K562 (cell line): Measurements from ENCODE around the gene RASD2. TPM values are rescaled to one million over a fixed set of nuclear protein-coding genes. Genes with fewer than 3 reads are reported as not detected.

Experiments
- ELF1 ChIP-seq: fragments of 200-800 bp; sonication (Bioruptor generic); IDR thresholded peaks from 2 replicates; pipeline ENCODE4 v1.6.1; 2016; ENCODE audit warnings: missing genetic modification characterization, missing compliant biosample characterization
- NCOA2 ChIP-seq, 2 experiments: fragments of 450-650 bp; IDR thresholded peaks; 2 replicates each; pipeline ENCODE4 v1.6.1; 2018; ENCODE audit warnings: mild to moderate bottlenecking in 2 of 2, moderate library complexity in 1 of 2; ENCODE audit not compliant: partially characterized antibody in 2 of 2
- NELFE ChIP-seq: IDR thresholded peaks from 2 replicates; pipeline ENCODE4 v1.6.1; 2011; ENCODE audit warnings: mild to moderate bottlenecking; ENCODE audit not compliant: insufficient read depth, insufficient read length
- NFXL1 ChIP-seq: fragments of 450-650 bp; formaldehyde crosslinking; IDR thresholded peaks from 2 replicates; pipeline ENCODE4 v1.4.0; 2021; ENCODE audit warnings: mild to moderate bottlenecking
- PML ChIP-seq: IDR thresholded peaks from 2 replicates; pipeline ENCODE4 v1.6.1; 2012; ENCODE audit warnings: low read length, inconsistent platforms
- TCF7L2 ChIP-seq: fragments of 150-350 bp; IDR thresholded peaks from 2 replicates; pipeline ENCODE4 v1.6.1; 2016; ENCODE audit warnings: low read depth, mild to moderate bottlenecking, low read length, moderate library complexity
- THRAP3 ChIP-seq: fragments of 450-650 bp; IDR thresholded peaks from 2 replicates; pipeline ENCODE4 v1.6.1; 2016; ENCODE audit warnings: mild to moderate bottlenecking, inconsistent platforms, borderline replicate concordance
- ZNF134 ChIP-seq: fragments of 250-450 bp; sonication (Bioruptor Pico); conservative IDR thresholded peaks from 2 replicates; pipeline ENCODE4 v1.4.0; 2020
- ZNF586 ChIP-seq: fragments of 450-650 bp; formaldehyde crosslinking; conservative IDR thresholded peaks from 2 replicates; pipeline ENCODE4 v1.4.0; 2020; ENCODE audit warnings: mild to moderate bottlenecking, moderate library complexity
- ZNF79 ChIP-seq: fragments of 250-450 bp; sonication (Bioruptor Pico); IDR thresholded peaks from 2 replicates; pipeline ENCODE4 v1.4.0; 2020; ENCODE audit warnings: low read depth, mild to moderate bottlenecking, moderate library complexity
- ZSCAN32 ChIP-seq: fragments of 450-650 bp; formaldehyde crosslinking; IDR thresholded peaks from 2 replicates; pipeline ENCODE4 v1.4.0; 2020; ENCODE audit warnings: mild to moderate bottlenecking, moderate library complexity
- polyA plus RNA-seq, 8 experiments: library from polyadenylated mRNA; depleted of rRNA in 4 of 8; stranded (reverse) in 5 of 8; unstranded in 3 of 8; fragments of >200 nt; fragmentation: Nextera tagmentation in 2 of 8; fragmentation: Illumina TruSeq in 1 of 8; extraction: Ambion mirVana in 2 of 8; extraction: Trizol in 1 of 8; gene quantifications; 2 replicates each; pipeline versions ENCODE4 v1.2.1 to v1.2.3, GENCODE V29; 2011 to 2014; ENCODE audit warnings: inconsistent platforms in 1 of 8, missing spikeins in 1 of 8
- total RNA-seq, 7 experiments: library from RNA; depleted of rRNA in 6 of 7; stranded (reverse); fragments of >200 nt in 6 of 7; fragmentation: Illumina TruSeq in 2 of 7; extraction: Trizol in 2 of 7; gene quantifications; 2 replicates each; pipeline versions ENCODE4 v1.2.1 to v1.2.3, GENCODE V29; 2011 to 2021; ENCODE audit warnings: low replicate concordance in 1 of 7
- TF ChIP-seq, protein P1 (sequence below): fragments of 250-450 bp; sonication (Bioruptor Pico); IDR thresholded peaks from 2 replicates; pipeline ENCODE4 v1.4.0; 2020
- TF ChIP-seq, protein P2 (sequence below): sonication (generic); formaldehyde crosslinking; IDR thresholded peaks from 2 replicates; pipeline ENCODE4 v1.8.1; 2023; ENCODE audit warnings: mild to moderate bottlenecking, missing genetic modification reagents
- TF ChIP-seq, protein P3 (sequence below): fragments of 250-450 bp; sonication (Bioruptor Pico); IDR thresholded peaks from 2 replicates; pipeline ENCODE4 v1.5.0; 2021
- TF ChIP-seq, protein P4 (sequence below): IDR thresholded peaks from 3 replicates; pipeline ENCODE4 v1.6.1; 2011; ENCODE audit warnings: borderline replicate concordance, mild to moderate bottlenecking; ENCODE audit not compliant: insufficient read length, insufficient read depth
- TF ChIP-seq, protein P5 (sequence below): fragments of 450-650 bp; IDR thresholded peaks from 2 replicates; pipeline ENCODE4 v1.6.1; 2016; ENCODE audit warnings: borderline replicate concordance

RASD2 gene
- total and polyA plus RNA-seq, 9 of the 15 experiments (the other 6 are each of a cell fraction or from before 2014, with no cell fraction given): 0.05 TPM; not detected in 8

DNA sequence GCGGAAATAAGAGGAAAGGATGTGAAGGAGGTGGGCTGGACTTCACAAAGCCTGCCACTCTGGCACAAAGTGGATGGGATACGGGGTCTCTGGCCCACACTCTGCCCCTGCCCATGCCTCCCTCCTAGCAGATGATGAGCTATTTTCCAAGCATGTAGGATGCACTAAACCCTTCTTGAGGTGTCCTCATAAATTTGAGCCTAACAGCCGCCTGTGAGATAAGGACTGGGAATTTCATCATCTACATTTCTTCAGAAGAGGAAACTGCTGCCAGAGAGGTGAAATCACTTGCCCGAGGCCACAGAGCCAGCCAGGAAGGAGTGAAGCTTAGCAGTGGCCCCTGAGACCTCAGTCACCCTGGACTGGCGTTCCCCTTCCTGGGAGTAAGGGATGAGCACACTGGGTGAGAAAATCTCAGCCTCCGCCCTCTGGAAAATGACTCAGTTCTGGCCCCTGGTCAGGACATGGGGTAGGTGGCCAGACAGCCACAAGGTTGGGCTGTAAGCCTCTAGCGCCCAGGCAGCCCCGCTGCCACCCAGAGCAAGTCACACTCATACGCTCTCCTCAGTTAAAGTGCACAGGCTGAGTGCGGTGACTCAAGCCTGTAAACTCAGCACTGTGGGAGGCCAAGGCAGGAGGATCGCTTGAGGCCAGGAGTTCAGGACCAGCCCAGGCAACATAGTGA, 48.6 kb downstream of the RASD2 start (continued):
- TF ChIP-seq, protein P1, sequence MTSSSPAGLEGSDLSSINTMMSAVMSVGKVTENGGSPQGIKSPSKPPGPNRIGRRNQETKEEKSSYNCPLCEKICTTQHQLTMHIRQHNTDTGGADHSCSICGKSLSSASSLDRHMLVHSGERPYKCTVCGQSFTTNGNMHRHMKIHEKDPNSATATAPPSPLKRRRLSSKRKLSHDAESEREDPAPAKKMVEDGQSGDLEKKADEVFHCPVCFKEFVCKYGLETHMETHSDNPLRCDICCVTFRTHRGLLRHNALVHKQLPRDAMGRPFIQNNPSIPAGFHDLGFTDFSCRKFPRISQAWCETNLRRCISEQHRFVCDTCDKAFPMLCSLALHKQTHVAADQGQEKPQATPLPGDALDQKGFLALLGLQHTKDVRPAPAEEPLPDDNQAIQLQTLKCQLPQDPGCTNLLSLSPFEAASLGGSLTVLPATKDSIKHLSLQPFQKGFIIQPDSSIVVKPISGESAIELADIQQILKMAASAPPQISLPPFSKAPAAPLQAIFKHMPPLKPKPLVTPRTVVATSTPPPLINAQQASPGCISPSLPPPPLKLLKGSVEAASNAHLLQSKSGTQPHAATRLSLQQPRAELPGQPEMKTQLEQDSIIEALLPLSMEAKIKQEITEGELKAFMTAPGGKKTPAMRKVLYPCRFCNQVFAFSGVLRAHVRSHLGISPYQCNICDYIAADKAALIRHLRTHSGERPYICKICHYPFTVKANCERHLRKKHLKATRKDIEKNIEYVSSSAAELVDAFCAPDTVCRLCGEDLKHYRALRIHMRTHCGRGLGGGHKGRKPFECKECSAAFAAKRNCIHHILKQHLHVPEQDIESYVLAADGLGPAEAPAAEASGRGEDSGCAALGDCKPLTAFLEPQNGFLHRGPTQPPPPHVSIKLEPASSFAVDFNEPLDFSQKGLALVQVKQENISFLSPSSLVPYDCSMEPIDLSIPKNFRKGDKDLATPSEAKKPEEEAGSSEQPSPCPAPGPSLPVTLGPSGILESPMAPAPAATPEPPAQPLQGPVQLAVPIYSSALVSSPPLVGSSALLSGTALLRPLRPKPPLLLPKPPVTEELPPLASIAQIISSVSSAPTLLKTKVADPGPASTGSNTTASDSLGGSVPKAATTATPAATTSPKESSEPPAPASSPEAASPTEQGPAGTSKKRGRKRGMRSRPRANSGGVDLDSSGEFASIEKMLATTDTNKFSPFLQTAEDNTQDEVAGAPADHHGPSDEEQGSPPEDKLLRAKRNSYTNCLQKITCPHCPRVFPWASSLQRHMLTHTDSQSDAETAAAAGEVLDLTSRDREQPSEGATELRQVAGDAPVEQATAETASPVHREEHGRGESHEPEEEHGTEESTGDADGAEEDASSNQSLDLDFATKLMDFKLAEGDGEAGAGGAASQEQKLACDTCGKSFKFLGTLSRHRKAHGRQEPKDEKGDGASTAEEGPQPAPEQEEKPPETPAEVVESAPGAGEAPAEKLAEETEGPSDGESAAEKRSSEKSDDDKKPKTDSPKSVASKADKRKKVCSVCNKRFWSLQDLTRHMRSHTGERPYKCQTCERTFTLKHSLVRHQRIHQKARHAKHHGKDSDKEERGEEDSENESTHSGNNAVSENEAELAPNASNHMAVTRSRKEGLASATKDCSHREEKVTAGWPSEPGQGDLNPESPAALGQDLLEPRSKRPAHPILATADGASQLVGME (CRISPR knock-in tag): no peak
- TF ChIP-seq, protein P2, sequence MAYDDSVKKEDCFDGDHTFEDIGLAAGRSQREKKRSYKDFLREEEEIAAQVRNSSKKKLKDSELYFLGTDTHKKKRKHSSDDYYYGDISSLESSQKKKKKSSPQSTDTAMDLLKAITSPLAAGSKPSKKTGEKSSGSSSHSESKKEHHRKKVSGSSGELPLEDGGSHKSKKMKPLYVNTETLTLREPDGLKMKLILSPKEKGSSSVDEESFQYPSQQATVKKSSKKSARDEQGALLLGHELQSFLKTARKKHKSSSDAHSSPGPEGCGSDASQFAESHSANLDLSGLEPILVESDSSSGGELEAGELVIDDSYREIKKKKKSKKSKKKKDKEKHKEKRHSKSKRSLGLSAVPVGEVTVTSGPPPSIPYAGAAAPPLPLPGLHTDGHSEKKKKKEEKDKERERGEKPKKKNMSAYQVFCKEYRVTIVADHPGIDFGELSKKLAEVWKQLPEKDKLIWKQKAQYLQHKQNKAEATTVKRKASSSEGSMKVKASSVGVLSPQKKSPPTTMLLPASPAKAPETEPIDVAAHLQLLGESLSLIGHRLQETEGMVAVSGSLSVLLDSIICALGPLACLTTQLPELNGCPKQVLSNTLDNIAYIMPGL: no peak
- no peak for TF ChIP-seq ELF1 (tag)
- TF ChIP-seq TCF7L2: no peak
- no peak for TF ChIP-seq ZNF134 (CRISPR knock-in tag)
- TF ChIP-seq NELFE: no peak
- no peak for TF ChIP-seq ZNF79 (CRISPR knock-in tag)
- no peak for TF ChIP-seq NFXL1 (CRISPR knock-in tag)
- TF ChIP-seq, protein P3, sequence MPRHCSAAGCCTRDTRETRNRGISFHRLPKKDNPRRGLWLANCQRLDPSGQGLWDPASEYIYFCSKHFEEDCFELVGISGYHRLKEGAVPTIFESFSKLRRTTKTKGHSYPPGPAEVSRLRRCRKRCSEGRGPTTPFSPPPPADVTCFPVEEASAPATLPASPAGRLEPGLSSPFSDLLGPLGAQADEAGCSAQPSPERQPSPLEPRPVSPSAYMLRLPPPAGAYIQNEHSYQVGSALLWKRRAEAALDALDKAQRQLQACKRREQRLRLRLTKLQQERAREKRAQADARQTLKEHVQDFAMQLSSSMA (CRISPR knock-in tag): no peak
- no peak for TF ChIP-seq PML
- TF ChIP-seq THRAP3: no peak
- TF ChIP-seq ZNF586 (CRISPR knock-in tag): no peak
- TF ChIP-seq ZSCAN32 (CRISPR knock-in tag): no peak
- no peak for TF ChIP-seq NCOA2 (IDR thresholded peaks at IDR 0.05; ENCODE audit: partially characterized antibody in 2 of 2)
- TF ChIP-seq, protein P4, sequence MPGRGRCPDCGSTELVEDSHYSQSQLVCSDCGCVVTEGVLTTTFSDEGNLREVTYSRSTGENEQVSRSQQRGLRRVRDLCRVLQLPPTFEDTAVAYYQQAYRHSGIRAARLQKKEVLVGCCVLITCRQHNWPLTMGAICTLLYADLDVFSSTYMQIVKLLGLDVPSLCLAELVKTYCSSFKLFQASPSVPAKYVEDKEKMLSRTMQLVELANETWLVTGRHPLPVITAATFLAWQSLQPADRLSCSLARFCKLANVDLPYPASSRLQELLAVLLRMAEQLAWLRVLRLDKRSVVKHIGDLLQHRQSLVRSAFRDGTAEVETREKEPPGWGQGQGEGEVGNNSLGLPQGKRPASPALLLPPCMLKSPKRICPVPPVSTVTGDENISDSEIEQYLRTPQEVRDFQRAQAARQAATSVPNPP: no peak
- TF ChIP-seq, protein P5, sequence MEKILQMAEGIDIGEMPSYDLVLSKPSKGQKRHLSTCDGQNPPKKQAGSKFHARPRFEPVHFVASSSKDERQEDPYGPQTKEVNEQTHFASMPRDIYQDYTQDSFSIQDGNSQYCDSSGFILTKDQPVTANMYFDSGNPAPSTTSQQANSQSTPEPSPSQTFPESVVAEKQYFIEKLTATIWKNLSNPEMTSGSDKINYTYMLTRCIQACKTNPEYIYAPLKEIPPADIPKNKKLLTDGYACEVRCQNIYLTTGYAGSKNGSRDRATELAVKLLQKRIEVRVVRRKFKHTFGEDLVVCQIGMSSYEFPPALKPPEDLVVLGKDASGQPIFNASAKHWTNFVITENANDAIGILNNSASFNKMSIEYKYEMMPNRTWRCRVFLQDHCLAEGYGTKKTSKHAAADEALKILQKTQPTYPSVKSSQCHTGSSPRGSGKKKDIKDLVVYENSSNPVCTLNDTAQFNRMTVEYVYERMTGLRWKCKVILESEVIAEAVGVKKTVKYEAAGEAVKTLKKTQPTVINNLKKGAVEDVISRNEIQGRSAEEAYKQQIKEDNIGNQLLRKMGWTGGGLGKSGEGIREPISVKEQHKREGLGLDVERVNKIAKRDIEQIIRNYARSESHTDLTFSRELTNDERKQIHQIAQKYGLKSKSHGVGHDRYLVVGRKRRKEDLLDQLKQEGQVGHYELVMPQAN: no peak
